ENCODE data around the gene ADAMTS17.

ADAMTS17 gene

DNA sequence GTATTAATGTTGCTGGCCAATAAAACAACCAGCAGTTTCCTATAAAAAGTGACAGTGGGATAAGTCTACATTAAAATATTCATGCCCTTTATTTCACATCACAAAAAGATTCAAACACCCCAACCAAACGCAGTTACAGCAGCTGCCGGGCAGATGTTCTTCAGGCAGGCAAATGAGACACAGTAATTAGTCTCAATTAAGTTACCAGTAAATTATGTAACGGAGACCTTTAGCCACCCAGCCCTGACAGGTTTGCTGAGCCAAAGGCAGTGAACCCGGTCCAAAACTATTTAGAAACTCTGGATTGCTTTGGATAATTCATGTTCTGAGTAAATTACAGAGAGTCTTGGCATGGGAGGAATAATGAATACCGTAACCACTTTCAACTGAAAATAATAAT lies 319.4 kb downstream of the ADAMTS17 start:
- no peak for DNase-seq (ENCODE audit: low read depth in 2 of 2)

DNA sequence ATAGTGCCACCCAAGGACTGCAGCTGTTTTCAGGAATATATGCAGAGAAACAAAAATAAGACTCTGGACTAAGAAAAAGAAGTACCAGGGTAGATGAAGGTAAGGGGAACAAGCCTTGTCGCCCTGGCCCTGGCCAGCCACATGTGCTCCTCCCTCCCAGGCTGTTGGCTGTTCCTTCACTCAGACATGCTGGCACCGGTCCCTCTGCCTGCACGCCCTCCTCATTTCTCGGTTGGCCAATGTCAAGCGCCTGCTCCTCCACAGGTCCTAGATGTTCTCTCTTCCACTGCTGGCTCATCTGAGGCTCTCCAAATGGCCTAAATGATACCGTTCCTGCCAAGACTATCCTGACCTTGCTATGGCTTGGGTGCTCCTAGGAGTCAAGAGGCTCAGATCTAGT lies 320.1 kb downstream of the ADAMTS17 start:
- DNase-seq (ENCODE audit: low read depth in 2 of 2): no peak

- no peak for DNase-seq (ENCODE audit: low read depth in 2 of 2)
These were observed 321.2 kb downstream of the ADAMTS17 start for GRCh38 chr15:100020614-100021013.

DNA sequence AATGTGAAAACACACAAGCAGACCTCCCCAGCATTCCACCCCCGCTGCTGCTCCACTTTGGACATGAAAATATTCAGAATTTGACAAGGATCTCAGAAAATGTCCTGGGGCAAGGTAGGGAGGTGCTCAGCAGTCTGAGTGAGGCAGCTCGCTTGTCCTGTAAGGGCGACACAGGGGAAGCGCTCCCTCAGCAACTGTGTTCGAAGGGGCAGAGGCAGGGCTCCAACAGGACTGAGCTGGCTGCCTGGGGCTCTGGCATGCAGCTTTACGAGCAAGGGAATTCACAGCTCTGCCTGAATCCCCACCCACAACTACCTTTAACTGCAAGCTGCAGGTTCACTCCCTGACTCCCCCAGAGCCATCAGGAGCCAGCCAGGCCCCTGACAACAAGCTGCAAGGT lies 321.6 kb downstream of the ADAMTS17 start:
- DNase-seq (ENCODE audit: low read depth in 2 of 2): no peak

GRCh38 chr15:100019601-100020000 lies 322.2 kb downstream of the ADAMTS17 start:
- no peak for DNase-seq (ENCODE audit: low read depth in 2 of 2)

- DNase-seq (ENCODE audit: low read depth in 2 of 2): no peak
These were observed 323.6 kb downstream of the ADAMTS17 start for GRCh38 chr15:100018191-100018590.

DNA sequence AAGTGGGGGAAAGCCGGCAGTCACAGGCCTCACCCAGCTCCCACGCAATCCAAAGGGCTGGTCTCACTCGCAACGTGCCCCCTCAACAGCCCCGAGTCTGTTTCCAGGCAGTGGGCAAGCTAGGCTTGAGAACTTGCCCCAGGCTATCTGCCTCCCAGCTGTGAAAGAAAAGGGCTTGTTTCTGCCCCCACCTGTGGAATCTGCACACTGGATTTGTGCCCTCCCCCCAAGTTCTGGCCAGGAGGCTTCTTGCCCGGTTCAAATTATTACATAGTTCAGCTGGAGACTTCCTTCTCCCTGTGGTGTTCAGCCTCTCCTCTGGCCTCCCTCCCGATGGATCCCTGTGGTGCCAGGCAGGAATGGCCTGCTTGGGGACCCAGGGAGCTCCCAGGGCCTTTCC lies 324.6 kb downstream of the ADAMTS17 start:
- DNase-seq (ENCODE audit: low read depth in 2 of 2): no peak

DNA sequence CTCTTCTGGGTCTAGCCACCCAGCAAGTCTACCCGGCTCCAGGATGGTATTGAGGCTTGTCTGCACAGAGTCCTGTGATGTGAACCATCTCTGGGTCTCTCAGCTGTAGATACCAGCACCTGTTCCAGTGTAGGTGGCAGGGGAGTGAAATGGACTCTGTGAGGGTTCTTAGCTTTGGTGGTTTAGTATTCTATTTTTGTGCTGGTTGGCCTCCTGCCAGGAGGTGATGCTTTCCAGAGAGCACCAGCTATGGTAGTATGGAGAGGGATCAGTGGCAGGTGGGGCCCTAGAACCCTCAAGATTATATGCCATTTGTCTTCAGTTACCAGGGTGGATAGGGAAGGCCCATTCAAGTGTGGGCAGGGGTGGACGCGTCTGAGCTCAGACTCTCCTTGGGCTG lies 325.1 kb downstream of the ADAMTS17 start:
- DNase-seq (ENCODE audit: low read depth in 2 of 2): no peak

GRCh38 chr15:100011235-100011634 lies 330.5 kb downstream of the ADAMTS17 start:
- DNase-seq (ENCODE audit: low read depth in 2 of 2): no peak

DNA sequence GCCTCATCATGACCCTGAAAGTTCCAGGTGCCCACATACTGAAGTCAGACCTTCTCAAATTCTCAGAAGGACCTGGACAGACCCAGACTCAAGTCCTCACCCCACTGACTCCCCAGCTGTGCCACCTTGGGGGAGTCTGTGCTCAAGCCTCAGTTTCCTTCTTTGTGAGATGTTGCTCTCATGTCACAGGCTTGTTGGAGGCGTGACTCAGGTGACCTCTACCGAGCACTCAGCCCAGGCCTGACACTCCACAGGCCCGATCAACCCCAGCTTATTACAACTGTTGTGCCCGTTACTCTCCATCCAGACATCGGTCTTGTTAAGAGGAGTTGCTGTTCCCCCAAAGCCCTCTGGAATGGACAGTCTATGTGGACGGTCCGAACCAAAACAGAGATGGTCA lies 332.4 kb downstream of the ADAMTS17 start:
- no peak for DNase-seq (ENCODE audit: low read depth in 2 of 2)

- no peak for DNase-seq (ENCODE audit: low read depth in 2 of 2)
These were observed 333.5 kb downstream of the ADAMTS17 start for GRCh38 chr15:100008258-100008657.

GRCh38 chr15:100007609-100008008 lies 334.2 kb downstream of the ADAMTS17 start:
- DNase-seq (ENCODE audit: low read depth in 2 of 2): no peak

DNA sequence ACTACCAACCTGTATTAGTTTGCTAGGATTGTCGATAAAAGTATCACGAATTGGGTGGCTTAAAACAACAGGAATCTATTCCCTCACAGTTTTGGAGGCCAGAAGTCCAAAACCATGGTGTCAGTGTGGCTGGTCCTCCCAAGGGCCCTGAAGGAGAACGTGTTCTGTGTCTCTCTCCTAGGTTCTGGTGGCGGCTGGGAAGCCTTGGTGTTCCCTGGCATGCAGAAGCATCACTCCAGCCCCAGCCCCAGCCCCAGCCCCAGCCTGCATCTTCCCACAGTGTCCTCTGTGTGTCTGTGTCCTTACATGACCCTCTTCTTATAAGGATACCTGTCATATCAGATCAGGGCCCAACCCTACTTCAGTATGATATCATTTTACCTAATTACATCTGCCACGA lies 336.1 kb downstream of the ADAMTS17 start:
- no peak for DNase-seq (ENCODE audit: low read depth in 2 of 2)

- no peak for DNase-seq (ENCODE audit: low read depth in 2 of 2)
These were observed 336.8 kb downstream of the ADAMTS17 start for GRCh38 chr15:100005013-100005412.

GRCh38 chr15:100002787-100003536 lies 338.8 kb downstream of the ADAMTS17 start:
- no peak for DNase-seq (ENCODE audit: low read depth in 2 of 2)

DNA sequence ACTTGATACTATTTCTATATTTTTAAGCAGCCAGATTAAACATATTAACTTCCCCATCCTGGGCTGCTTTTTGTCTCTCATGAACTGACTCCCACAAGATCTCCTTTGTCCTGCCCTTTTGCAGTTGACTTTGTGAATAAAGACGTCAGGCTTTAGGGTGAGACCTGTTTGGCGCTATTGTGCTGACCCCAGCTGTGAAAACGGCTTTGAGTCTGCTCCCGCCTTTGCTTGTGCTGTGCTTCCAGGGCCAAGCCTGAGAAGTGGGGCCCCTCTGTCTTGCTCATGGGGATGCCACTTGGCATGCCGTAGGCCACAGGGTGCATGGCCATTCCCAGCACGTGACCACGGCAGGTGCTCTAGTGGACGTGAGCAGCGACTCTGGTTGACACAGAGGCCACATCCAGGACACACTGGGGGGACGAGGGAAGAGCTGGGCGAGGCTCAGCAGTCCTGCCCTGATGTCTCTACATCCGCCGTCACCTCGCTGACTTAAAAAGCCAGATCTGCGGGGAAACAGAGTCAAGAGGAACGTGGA lies 339.6 kb downstream of the ADAMTS17 start:
- no peak for DNase-seq (ENCODE audit: low read depth in 2 of 2)

- DNase-seq (ENCODE audit: low read depth in 2 of 2): no peak
These were observed 340.4 kb downstream of the ADAMTS17 start for GRCh38 chr15:100001405-100001804.

DNA sequence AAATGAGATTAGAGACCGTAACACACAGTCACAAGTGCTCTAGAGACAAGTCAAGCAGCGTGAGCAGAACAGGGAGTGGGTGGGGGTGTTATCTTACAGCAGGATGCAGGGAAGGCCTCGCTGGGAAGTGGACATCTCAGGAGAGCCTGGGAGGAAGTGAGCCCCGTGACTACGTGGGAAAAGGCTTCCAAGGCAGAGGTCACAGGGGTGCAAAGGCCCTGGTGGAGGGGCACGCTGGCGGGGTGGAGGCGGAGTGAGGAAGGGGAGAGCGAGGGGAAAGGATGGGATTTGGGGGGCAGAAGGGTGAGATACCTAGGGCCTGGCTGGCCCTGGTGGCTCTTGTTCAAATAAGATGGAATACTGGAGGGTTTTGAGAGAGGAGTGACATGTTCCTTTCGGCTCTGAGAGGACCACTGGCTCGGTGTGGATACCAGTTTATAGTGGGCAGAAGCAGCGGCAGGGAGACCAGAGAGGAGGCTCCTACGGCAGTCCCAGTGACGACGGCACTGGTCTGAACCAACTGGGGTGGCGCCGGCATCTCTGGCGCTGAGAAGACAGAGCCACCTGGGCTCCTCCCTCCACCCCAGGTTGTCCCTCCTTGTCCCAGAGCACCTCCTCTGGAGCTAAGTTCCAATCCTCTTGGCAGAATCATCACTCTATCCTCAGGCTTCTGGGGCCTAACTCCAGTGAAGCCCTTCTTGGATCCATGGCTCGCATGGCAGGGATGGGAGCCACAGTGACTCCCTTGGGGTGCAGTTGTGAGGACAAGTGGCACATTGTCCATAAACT lies 342.3 kb downstream of the ADAMTS17 start:
- no peak for DNase-seq (ENCODE audit: low read depth in 2 of 2)

- DNase-seq (ENCODE audit: low read depth in 2 of 2): no peak
These were observed 343.1 kb downstream of the ADAMTS17 start for GRCh38 chr15:99998661-99999101.

DNA sequence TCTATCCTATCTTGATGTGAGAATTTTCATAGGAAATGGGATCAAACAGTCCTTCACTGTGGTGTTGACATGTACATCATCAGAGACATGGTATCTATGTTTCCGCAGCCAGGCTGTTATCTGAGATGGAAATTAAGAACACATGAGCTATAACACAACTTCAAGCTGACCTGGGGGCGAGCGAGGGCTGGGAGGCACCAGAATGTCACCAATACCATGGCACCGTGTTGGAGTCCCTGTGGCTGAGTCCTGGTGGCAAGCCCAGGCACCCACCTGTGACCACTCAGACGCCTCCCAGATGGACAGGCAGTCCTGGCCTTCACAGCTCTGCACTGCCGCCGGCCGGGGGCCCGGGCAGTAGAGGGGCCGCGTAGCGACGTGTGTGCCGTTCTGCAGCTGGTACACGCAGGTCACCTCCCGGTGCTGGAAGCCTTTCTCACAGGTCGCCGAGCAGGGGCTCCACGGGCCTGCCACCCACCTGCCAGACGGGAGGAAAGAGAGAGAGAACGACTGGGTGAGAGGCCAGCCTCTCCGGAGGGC lies 344.6 kb downstream of the ADAMTS17 start:
- DNase-seq (ENCODE audit: low read depth in 2 of 2): no peak

DNA sequence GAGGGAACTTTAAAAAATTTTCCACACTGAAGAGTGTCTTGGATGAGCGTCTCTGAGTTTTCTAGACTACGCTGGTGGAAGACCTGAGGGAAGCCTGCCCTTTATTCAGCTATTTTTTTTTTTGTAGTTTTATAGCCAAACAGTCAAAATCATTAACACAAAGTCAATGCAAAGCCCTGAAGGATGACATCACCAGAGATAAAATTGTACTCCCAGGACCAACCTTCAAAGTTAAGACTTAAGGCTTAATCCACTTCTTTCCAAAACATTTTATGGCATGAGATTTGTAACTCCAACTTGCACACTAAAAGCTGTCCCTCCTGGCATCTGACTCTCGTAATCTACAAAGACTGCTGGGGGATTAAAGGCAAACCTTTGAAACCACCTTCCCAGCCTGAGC lies 345.1 kb downstream of the ADAMTS17 start:
- no peak for DNase-seq (ENCODE audit: low read depth in 2 of 2)

DNA sequence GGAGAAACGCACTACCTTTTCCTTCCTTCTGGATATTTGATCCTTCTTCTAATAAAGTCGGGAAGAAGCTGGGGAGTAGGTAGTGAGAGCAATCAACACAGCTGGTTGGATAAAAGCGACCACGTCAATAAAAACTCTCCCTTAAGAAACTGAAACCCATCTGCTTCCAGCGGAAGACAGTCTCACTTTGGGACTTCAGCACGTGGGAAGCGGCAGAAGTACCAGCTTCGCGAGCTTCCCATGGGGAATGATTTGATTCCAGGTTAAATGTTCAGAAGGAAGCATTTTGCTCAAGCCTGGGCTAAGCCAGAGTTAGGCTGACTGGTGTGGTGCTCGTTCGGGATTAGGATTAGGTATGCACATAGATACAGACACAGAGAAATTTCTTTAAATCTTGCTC lies 346.2 kb downstream of the ADAMTS17 start:
- no peak for DNase-seq (ENCODE audit: low read depth in 2 of 2)

GRCh38 chr15:99994849-99995248 lies 346.9 kb downstream of the ADAMTS17 start:
- DNase-seq (ENCODE audit: low read depth in 2 of 2): no peak
